HepG2 (cell line): ENCODE data around the gene RHOD. TPM values are rescaled to one million over a fixed set of nuclear protein-coding genes. Genes with fewer than 3 reads are reported as not detected.

Source experiments
- ATAC-seq: fragments of 200-7000 bp; cut with Tn5 transposase; 3 replicates; pipeline ENCODE4 v1.9.1; 2020; ENCODE audit warnings: mild to moderate bottlenecking, moderate library complexity
- BruUV-seq: library from RNA; stranded (reverse); fragments of 400-500 nt; replicated peaks from 2 replicates; lab custom pipeline; 2021; lab: Mats Ljungman, UMichigan
- CTCF ChIA-PET: fragments of 300-600 bp; formaldehyde crosslinking; extraction: SDS; loops from one replicate; lab custom pipeline; 2021; ENCODE audit warnings: low total read pairs, inconsistent platforms, low intra/inter-chr PET ratio; lab: Yijun Ruan, JAX
- POLR2A ChIA-PET: fragments of 350-600 bp; sonication (Branson Sonifier 250); formaldehyde crosslinking; loops from one replicate; lab custom pipeline; 2020; ENCODE audit warnings: antibody characterized with exemption, inconsistent platforms; lab: Yijun Ruan, JAX
- DNase-seq: peaks from one replicate; pipeline ENCODE4 v3.0.0-alpha.2; 2015; ENCODE audit warnings: low spot score
- FAIRE-seq: peaks from 3 replicates; lab custom pipeline; 2011; peaks lifted over from hg19 to GRCh38; lab: Jason Lieb, UNC
- H2AFZ ChIP-seq: one replicate; pipeline ENCODE4 v1.6.1; 2011; ENCODE audit warnings: low read length, inconsistent platforms
- H3K27ac ChIP-seq: fragments of 300-600 bp; 3 replicates; pipeline ENCODE4 v1.8.0; 2011; ENCODE audit warnings: mixed run types, mild to moderate bottlenecking, mixed read lengths, low read length, inconsistent platforms; ENCODE audit not compliant: insufficient read depth; ENCODE audit errors: extremely low read length
- H3K27me3 ChIP-seq, 2 experiments: fragments of 200-600 bp in 1 of 2; 2 replicates in 1 of 2; 3 replicates in 1 of 2; pipeline versions ENCODE4 v1.6.0 to v1.8.0; 2011; ENCODE audit warnings: low read length in 2 of 2, mild to moderate bottlenecking in 2 of 2, moderate library complexity in 2 of 2, inconsistent platforms in 1 of 2; ENCODE audit not compliant: insufficient read depth in 2 of 2, control insufficient read depth in 1 of 2
- H3K36me3 ChIP-seq, 2 experiments: fragments of 200-600 bp in 1 of 2; replicated peaks in 1 of 2; 2 replicates in 1 of 2; 3 replicates in 1 of 2; pipeline versions ENCODE4 v1.5.1 to v1.8.0; 2011; ENCODE audit warnings: low read length in 2 of 2, inconsistent platforms in 1 of 2; ENCODE audit not compliant: insufficient read depth in 2 of 2, control insufficient read depth in 1 of 2
- H3K4me1 ChIP-seq: 2 replicates; pipeline ENCODE4 v1.5.1; 2012; ENCODE audit warnings: low read length, inconsistent platforms; ENCODE audit not compliant: insufficient read depth
- H3K4me2 ChIP-seq: 2 replicates; pipeline ENCODE4 v1.6.0; 2011; ENCODE audit warnings: low read depth, low read length, inconsistent platforms
- H3K4me3 ChIP-seq, 3 experiments: fragments of 200-600 bp in 1 of 3; sonication (generic), shearing (Covaris generic) in 1 of 3; replicated peaks in 1 of 3; 2 replicates each; pipeline ENCODE4 v1.5.1; 2011 to 2016; ENCODE audit warnings: low read length in 3 of 3, inconsistent platforms in 2 of 3, low read depth in 2 of 3, mild to moderate bottlenecking in 2 of 3, control low read depth in 1 of 3, mixed read lengths in 1 of 3; ENCODE audit not compliant: insufficient read depth in 1 of 3
- H3K79me2 ChIP-seq: one replicate; pipeline ENCODE4 v1.6.1; 2011; ENCODE audit warnings: low read length, inconsistent platforms; ENCODE audit not compliant: insufficient read depth
- H3K9ac ChIP-seq: 2 replicates; pipeline ENCODE4 v1.6.0; 2011; ENCODE audit warnings: mild to moderate bottlenecking, low read depth, low read length, inconsistent platforms; ENCODE audit not compliant: insufficient read depth
- H3K9me3 ChIP-seq: 2 replicates; pipeline ENCODE4 v1.5.1; 2012; ENCODE audit warnings: mild to moderate bottlenecking, low read length
- H4K20me1 ChIP-seq: 2 replicates; pipeline ENCODE4 v1.6.0; 2011; ENCODE audit warnings: inconsistent platforms, mild to moderate bottlenecking, low read length, moderate library complexity; ENCODE audit not compliant: insufficient read depth
- CHD4 ChIP-seq: fragments of 200-600 bp; sonication (generic); IDR thresholded peaks from 2 replicates; pipeline ENCODE4 v1.7.0; 2017; ENCODE audit warnings: mild to moderate bottlenecking, low read length, borderline replicate concordance
- ESRRA ChIP-seq: sonication (generic); formaldehyde crosslinking; IDR thresholded peaks from 2 replicates; pipeline ENCODE4 v1.5.1; 2020; ENCODE audit warnings: mild to moderate bottlenecking, low read depth, missing genetic modification reagents
- HNF1A ChIP-seq, 2 experiments: sonication (generic) in 1 of 2; formaldehyde crosslinking in 1 of 2; IDR thresholded peaks; 2 replicates each; pipeline versions ENCODE4 v1.4.0 to v1.6.1; 2016 to 2020; ENCODE audit warnings: borderline replicate concordance in 1 of 2, low read depth in 1 of 2, mild to moderate bottlenecking in 1 of 2, missing genetic modification reagents in 1 of 2
- KDM2A ChIP-seq: sonication (generic); formaldehyde crosslinking; IDR thresholded peaks from 2 replicates; pipeline ENCODE4 v1.4.0; 2020; ENCODE audit warnings: low read depth, missing genetic modification reagents, borderline replicate concordance
- PHF20 ChIP-seq: sonication (generic); formaldehyde crosslinking; IDR thresholded peaks from 2 replicates; pipeline ENCODE4 v1.5.0; 2020; ENCODE audit warnings: mild to moderate bottlenecking, missing genetic modification reagents
- TBX2 ChIP-seq: sonication (generic); formaldehyde crosslinking; IDR thresholded peaks from 2 replicates; pipeline ENCODE4 v1.5.0; 2020; ENCODE audit warnings: missing genetic modification reagents, mild to moderate bottlenecking, borderline replicate concordance
- ZC3H4 ChIP-seq: sonication (generic); formaldehyde crosslinking; IDR thresholded peaks from 2 replicates; pipeline ENCODE4 v1.4.0; 2020; ENCODE audit warnings: missing genetic modification reagents, borderline replicate concordance
- ZFP36 ChIP-seq: fragments of 150-350 bp; IDR thresholded peaks from 2 replicates; pipeline ENCODE4 v1.6.1; 2018; ENCODE audit warnings: borderline replicate concordance, low read length, low read depth; ENCODE audit not compliant: partially characterized antibody
- ZFY ChIP-seq: sonication (generic); formaldehyde crosslinking; IDR thresholded peaks from 2 replicates; pipeline ENCODE4 v1.4.0; 2020; ENCODE audit warnings: missing genetic modification reagents
- ZMYM2 ChIP-seq: sonication (generic); formaldehyde crosslinking; IDR thresholded peaks from 2 replicates; pipeline ENCODE4 v1.8.0; 2022; ENCODE audit warnings: mild to moderate bottlenecking, missing genetic modification reagents
- ZNF160 ChIP-seq: sonication (generic); formaldehyde crosslinking; IDR thresholded peaks from 2 replicates; pipeline ENCODE4 v1.8.0; 2022; ENCODE audit warnings: mild to moderate bottlenecking, inconsistent platforms, missing genetic modification reagents
- ZNF367 ChIP-seq: sonication (generic); formaldehyde crosslinking; IDR thresholded peaks from 2 replicates; pipeline ENCODE4 v1.4.0; 2020; ENCODE audit warnings: missing genetic modification reagents, borderline replicate concordance
- ZNF547 ChIP-seq: sonication (generic); formaldehyde crosslinking; IDR thresholded peaks from 2 replicates; pipeline ENCODE4 v1.5.1; 2020; ENCODE audit warnings: mild to moderate bottlenecking, missing genetic modification reagents
- ZNF576 ChIP-seq: sonication (generic); formaldehyde crosslinking; IDR thresholded peaks from 2 replicates; pipeline ENCODE4 v1.4.0; 2020; ENCODE audit warnings: mild to moderate bottlenecking, missing genetic modification reagents
- ZNF781 ChIP-seq: sonication (generic); formaldehyde crosslinking; IDR thresholded peaks from 2 replicates; pipeline ENCODE4 v1.5.1; 2020; ENCODE audit warnings: borderline replicate concordance, mild to moderate bottlenecking, missing genetic modification reagents; ENCODE audit errors: not compliant biosample characterization
- WGBS: methylation state at CpG from one replicate; pipeline ENCODE4 v1.1.6; 2017; ENCODE audit warnings: low lambda C conversion rate; 5-methylcytosine and 5-hydroxymethylcytosine counted together
- in situ Hi-C: cut with HindIII; loops from 2 replicates; pipeline ENCODE4 v1.10.0; 2017; ENCODE audit warnings: low pct_unique_long_range_greater_than_20kb; ENCODE audit not compliant: extremely low pct_ligation_motif_present
- intact Hi-C: fragments of 100-400 bp; cut with micrococcal nuclease; formaldehyde crosslinking; loops from one replicate; pipeline ENCODE4 v1.10.0; 2022; ENCODE audit not compliant: unreplicated experiment
- polyA plus RNA-seq, 8 experiments: library from polyadenylated mRNA; depleted of rRNA in 3 of 8; stranded (reverse) in 7 of 8; unstranded in 1 of 8; fragments of >200 nt; fragmentation: Illumina TruSeq in 4 of 8; extraction: Trizol in 4 of 8; gene quantifications; 2 replicates each; pipeline versions ENCODE4 v1.2.1 to v1.2.3, GENCODE V29; 2011 to 2016; ENCODE audit warnings: low read depth in 4 of 8, missing spikeins in 1 of 8, mixed read lengths in 1 of 8; ENCODE audit not compliant: insufficient read depth in 1 of 8
- total RNA-seq, 5 experiments: library from RNA; depleted of rRNA; stranded (reverse); fragments of >200 nt; fragmentation: Illumina TruSeq; extraction: Trizol; gene quantifications; 2 replicates each; pipeline ENCODE4 v1.2.3, GENCODE V29; 2016; ENCODE audit warnings: low read depth in 1 of 5
- TF ChIP-seq, protein P1 (sequence below): sonication (generic); formaldehyde crosslinking; IDR thresholded peaks from 2 replicates; pipeline ENCODE4 v1.4.0; 2020; ENCODE audit warnings: missing genetic modification reagents

RHOD gene
- total and polyA plus RNA-seq, 2 of the 13 experiments (the other 11 are each of a cell fraction or from before 2014, with no cell fraction given) = 0.27 to 0.98 TPM

DNA sequence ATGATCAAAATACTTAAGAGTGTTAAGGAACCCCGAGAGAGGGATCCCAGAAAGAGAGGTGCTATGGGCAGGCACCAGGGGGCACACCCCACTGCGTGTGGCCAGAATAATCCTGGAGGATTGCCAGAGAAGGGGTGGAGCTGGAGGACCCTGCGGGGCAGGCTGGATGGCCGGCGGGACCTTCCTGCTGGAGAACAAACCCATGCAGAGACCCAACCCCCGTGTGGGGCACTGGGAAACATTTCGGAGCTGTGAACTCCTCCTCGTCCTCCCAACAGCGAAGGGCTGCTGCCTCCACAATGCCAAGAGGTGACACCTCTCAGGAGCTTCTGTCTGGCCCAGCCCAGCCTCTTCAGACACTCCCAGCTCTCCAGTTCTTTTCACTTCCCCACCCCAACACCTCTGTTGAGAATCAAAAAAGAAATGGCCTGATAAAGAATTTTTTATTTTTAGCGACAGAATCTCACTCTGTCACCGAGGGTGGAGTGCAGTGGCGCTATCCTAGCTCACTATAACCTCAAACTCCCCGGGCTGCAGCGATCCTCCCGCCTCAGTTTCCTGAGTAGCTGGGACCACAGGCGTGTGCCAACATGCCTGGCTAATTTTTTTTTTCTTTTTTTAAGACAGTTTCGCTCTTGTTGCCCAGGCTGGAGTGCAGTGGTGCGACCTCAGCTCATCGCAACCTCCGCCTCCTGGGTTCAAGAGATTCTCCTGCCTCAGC, 25.6 kb downstream of the RHOD start:
- H3K27ac ChIP-seq = no peak overlapping the region
- no peaks in the 10 kb centered on the region for H3K79me2 ChIP-seq
- no peak for FAIRE-seq
- peaks cover 1 to 15% of the 10 kb centered on the region in 2 experiments; a peak in 4 of 5 replicates for H3K27me3 ChIP-seq
- peak overlapping the region; percentile 13; the same call in 1 of the 2 replicates for H3K9ac ChIP-seq
- peak overlapping the region; percentile 32 for H2AFZ ChIP-seq
- H3K9me3 ChIP-seq = no peaks in the 10 kb centered on the region
- H3K4me2 ChIP-seq = peak overlapping the region; percentile 91
- intact Hi-C loops = loop anchor here (5.0 kb wide), 2 partner anchors 35 to 235 kb away; partner anchors contain the start of gene KDM2A
- H3K4me3 ChIP-seq = peak overlapping the region in 2 of 3 experiments; percentile 36 to 55; a peak in 5 of 6 replicates
- no peaks in the 10 kb centered on the region for H4K20me1 ChIP-seq
- ChIA-PET POLR2A (interaction anchor here (1.0 to 1.4 kb wide), 2 partner anchors 158 to 235 kb away, joined by 4 to 6 read pairs; no protein-coding TSS in a partner anchor), CTCF (interaction anchor here (1.3 to 2.3 kb wide), 2 partner anchors 86 to 235 kb away, joined by 8 to 17 read pairs; no protein-coding TSS in a partner anchor)
- H3K36me3 ChIP-seq = no peaks in the 10 kb centered on the region
- 63% methylated on average over 15 of the region's 20 CpGs for WGBS
- peaks cover 31% of the 10 kb centered on the region for H3K4me1 ChIP-seq
- in situ Hi-C loops = loop anchor here (5.0 to 10.0 kb wide), 2 partner anchors 93 to 235 kb away; no protein-coding TSS in a partner anchor
- no peak for DNase-seq
- BruUV-seq = no TSS peak
- ATAC-seq = peak; percentile 21
- TF ChIP-seq ESRRA (no peak), ZFP36 (no peak), ZNF547 (0 out of 2 replicates have a peak, but pooled peaks have one; percentile 41), ZNF160 (CRISPR knock-in tag) (no peak), TBX2 (CRISPR knock-in tag) (no peak), ZNF576 (no peak), CHD4 (no peak), ZMYM2 (no peak), ZFY (CRISPR knock-in tag) (no peak), ZC3H4 (CRISPR knock-in tag) (no peak), ZNF367 (CRISPR knock-in tag) (no peak), HNF1A (IDR thresholded peaks at IDR 0.05; ENCODE audit: low read depth) (no peak), HNF1A (CRISPR knock-in tag; IDR thresholded peaks at IDR 0.05; ENCODE audit: borderline replicate concordance) (no peak), PHF20 (CRISPR knock-in tag) (no peak), ZNF781 (CRISPR knock-in tag) (no peak), KDM2A (CRISPR knock-in tag) (peak; percentile 9; the same call in 1 of the 2 replicates)
- TF ChIP-seq, protein P1, sequence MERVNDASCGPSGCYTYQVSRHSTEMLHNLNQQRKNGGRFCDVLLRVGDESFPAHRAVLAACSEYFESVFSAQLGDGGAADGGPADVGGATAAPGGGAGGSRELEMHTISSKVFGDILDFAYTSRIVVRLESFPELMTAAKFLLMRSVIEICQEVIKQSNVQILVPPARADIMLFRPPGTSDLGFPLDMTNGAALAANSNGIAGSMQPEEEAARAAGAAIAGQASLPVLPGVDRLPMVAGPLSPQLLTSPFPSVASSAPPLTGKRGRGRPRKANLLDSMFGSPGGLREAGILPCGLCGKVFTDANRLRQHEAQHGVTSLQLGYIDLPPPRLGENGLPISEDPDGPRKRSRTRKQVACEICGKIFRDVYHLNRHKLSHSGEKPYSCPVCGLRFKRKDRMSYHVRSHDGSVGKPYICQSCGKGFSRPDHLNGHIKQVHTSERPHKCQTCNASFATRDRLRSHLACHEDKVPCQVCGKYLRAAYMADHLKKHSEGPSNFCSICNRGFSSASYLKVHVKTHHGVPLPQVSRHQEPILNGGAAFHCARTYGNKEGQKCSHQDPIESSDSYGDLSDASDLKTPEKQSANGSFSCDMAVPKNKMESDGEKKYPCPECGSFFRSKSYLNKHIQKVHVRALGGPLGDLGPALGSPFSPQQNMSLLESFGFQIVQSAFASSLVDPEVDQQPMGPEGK (CRISPR knock-in tag) = no peak
